ENCODE data around the gene CLASP2.
"Not testable (repeated sequence)": the region's sequence is repeated elsewhere in the genome, so short reads cannot be mapped to it uniquely, and the experiment has no call there.

Gene CLASP2

DNA sequence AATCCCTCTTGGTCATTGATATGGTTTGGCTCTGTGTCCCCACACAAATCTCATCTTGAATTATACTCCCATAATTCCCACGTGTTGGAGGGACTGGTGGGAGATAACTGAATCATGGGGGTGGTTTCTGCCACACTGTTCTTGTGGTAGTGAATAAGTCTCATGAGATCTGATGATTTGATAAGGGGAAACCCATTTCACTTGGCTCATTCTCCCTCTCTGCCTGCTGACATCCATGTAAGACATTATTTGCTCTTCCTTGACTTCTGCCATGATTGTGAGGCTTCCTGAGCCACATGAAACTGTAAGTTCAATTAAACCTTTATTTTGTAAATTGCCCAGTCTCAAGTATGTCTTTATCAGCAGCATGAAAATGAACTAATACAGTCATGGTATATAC lies 171.0 kb downstream of the CLASP2 start:
- no peak for DNase-seq (ENCODE audit: low read depth in 2 of 2, low spot score in 1 of 2)

DNA sequence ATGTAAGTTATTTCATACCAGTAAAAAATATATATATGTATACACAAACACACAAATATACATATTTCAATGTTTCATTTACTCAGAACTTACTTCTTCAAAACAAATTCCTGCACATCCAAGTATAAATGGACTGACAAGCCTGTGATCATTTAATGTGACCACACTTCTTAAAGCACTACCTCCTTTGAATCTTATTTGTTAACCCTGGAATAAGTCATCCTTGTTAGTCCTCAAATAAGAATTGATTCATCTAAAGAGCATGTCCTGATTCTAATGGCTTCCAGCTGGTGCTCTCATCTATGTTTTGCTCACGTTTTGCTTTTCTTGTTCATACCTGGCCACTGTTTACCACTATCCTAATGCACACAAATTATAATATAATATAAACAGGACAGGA lies 173.9 kb downstream of the CLASP2 start:
- DNase-seq (ENCODE audit: low read depth in 2 of 2, low spot score in 1 of 2), result no peak

DNA sequence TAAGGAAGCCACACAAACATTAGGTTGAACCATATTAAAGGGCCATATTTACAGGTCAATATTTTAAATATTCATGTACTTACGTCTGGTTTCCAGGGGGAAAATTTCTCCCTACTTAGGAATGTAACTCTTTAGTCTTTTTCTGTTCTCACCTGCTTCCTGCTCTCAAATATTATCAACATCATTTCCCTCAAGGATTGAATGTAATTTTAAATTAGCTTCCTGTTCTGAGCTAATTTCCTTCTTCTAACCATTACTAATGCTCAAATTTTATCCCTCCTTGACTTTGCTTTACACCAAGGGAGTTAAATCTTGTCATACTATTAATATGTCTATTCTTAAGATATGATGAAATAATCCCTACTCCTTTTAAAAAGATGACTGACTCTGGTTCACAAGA lies 174.5 kb downstream of the CLASP2 start:
- DNase-seq (ENCODE audit: low read depth in 2 of 2, low spot score in 1 of 2), result no peak

DNA sequence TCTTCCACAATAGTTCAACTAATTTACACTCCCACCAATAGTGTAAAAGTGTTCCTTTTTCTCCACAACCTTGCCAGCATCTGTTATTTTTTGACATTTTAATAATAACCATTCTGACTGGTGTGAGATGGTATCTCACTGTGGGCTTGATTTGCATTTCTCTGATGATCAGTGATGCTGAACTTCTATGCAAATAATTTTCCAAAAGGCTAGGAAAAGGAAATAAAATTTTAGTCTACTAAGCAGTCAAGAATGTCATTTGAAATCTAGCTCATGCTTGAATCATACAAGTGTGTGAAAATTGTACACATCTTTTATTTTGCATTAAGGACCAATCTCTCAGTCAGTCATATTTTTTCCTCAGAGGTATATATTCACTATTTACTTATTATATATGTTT lies 176.1 kb downstream of the CLASP2 start:
- no peak for DNase-seq (ENCODE audit: low read depth in 2 of 2, low spot score in 1 of 2)

DNA sequence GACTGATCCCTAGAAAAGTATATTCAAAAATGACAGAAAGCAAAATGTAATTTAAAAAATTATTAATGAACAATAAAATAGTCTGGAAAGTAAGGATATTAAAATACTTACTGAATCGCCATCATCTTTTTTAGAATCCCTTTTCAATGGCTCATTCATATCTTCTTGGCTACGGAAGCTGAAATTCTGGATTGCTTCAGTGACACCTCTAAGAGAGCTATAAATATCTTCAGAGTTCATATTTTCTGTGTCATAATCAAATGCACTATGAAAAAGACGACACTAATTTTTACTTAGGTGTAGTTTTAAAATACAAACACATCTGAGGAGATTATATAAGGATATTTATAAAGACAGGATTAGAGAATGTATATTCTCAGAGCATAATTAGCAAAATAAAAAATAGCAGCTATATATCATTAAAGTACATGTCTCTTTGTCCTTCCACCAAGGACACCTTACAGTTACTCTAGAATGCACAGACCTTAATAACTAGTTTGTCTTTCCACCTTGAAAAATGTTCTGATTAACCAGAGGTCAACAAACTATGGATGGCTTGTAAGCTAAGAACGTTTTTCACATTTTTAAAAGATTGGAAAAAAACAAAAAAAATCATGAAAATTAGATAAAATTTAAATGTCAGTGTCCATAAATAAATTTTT lies 179.2 kb downstream of the CLASP2 start:
- DNase-seq (ENCODE audit: low read depth in 2 of 2, low spot score in 1 of 2), result no peak

DNA sequence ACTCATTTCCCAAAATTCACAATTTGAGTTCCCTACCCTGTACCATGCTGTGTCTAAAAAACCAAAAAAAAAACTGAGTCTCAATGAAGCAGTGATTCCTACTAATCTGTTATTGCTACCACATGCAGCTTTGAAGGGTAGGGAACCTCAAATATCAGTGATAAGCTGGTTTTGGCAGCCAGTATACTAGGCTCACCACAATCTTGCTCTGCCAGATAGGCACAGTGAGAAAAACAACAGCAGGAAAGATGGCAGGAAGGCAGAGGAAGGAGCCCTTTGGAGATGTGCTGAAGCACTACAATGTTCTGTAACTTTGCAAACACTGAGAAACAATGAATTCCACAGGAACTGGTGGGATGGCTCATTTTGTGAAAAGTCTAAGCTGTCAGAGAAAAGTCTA lies 180.9 kb downstream of the CLASP2 start:
- DNase-seq (ENCODE audit: low read depth in 2 of 2, low spot score in 1 of 2), result no peak

DNA sequence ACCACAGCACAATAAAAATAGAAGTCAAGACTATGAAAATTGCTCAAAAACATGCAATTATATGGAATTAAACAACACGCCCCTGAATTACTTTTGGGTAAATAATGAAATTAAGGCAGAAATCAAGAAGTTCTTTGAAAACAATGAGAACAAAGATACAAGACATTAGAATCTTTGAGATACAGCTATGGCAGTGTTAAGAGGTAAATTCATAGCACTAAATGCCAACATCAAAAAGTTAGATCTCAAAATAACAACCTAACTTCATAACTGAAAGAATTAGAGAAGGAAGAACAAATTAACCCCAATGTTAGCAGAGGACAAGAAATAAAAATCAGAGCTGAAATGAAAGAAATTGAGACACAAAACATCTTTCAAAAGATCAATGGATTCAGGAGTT lies 191.3 kb downstream of the CLASP2 start:
- DNase-seq (ENCODE audit: low read depth in 2 of 2, low spot score in 1 of 2), result no peak

DNA sequence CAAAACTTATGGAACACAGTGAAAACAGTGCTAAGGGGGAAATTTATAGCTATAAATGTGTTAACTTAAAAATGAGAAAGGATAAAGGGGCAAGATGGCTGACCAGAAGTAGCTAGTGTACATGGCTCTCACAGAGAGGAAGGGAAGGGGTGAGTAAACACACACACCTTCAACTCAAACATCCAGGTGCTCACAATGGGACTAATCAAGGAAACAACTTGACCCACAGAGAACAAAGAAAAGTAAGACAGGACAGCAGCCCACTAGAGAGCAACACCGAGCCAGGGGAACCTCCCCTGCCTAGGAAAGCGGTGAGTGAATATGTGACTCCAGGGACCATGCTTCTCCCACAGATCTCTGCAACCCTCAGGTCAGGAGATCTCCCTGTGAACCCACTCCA lies 192.8 kb downstream of the CLASP2 start:
- DNase-seq (ENCODE audit: low read depth in 2 of 2, low spot score in 1 of 2), result no peak

DNA sequence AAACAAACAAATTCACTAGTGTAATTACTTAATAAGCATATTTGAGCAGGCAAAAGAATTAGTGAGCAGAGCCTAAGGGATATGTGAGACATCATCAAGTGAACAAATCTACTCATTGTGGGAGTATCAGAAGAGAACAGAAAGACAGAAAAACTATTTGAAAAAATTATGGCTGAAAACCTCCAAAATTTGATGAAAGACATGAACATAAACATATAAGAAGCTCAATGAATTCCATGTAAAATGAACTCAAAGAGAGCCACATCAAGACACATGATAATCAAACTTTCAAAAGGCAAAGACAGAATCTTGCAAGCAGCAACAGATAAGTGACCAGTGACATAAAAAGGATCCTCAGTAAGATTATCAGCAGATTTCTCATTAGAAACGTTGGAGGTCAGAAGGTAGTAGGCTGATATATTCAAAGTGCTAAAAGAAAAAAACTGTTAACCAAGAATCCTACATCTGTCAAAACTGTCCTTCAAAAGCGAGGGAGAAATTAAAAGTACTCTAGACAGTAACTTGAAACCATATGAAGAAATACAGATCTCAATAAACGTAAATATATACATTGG lies 194.9 kb downstream of the CLASP2 start:
- DNase-seq (ENCODE audit: low read depth in 2 of 2, low spot score in 1 of 2), result no peak

DNA sequence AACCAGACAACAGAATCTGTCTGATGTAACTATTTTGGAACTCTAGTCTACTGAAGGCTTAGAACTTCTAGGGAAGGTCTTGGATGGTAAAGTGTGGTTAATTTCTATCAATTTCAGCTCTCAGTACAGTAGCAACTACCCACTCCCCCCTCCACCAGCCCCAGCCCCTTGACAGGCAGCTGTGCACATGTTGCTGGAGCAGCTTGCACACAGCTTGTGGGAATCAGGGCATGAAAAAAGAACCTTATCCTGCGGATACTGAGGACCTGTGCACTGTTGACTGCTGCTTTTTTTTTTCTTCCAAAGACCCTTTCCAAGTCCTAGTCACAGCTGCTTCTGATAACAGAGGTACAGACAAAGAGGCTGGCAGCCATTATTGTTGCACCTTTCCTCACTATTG lies 196.3 kb downstream of the CLASP2 start:
- no peak for DNase-seq (ENCODE audit: low read depth in 2 of 2, low spot score in 1 of 2)

DNA sequence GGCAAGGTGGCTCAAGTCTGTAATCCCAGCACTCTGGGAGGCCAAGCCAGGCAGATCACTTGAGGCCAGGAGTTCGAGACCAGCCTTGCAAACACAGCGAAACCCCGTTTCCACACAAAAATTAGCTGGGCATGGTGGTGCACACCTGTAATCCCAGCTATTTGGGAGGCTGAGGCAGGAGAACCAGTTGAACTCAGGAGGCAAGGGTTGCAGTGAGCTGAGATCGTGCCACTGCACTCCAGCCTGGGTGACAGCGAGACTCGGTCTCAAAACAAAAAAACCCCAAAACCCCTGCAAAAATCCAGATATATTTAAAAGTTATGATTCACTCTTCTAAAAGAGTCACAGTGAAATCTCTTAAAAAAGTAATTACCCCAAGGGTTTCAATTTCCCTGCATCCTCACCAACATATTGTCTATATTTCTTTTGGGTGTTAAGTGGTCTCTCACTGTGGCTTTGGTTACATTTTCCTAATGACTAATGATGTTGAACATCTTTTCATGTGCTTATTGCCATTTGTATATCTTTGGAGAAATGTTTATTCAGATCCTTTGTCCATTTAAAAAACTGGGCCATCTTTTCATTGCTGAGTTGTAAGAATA lies 204.7 kb downstream of the CLASP2 start:
- DNase-seq (ENCODE audit: low read depth in 2 of 2, low spot score in 1 of 2), result no peak

DNA sequence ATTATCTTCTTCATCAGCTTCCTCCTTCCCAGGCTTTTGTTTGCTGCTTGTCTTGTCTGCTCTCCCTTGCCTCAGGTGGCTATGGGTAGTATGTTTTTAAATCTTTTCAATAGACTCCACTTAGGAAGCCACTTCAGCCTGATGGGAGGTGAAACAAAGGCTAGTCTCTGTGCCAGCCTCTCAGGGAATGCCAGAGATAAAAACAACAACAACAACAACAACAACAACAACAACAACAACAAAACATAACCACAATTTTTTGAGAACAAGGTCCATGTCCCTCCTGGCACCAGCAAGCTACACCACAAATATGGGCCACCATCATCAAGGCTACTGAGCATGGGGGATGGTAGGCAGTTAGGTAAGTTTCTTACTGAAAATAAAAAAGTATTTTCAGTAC lies 213.0 kb downstream of the CLASP2 start:
- no peak for DNase-seq (ENCODE audit: low read depth in 2 of 2, low spot score in 1 of 2)

DNA sequence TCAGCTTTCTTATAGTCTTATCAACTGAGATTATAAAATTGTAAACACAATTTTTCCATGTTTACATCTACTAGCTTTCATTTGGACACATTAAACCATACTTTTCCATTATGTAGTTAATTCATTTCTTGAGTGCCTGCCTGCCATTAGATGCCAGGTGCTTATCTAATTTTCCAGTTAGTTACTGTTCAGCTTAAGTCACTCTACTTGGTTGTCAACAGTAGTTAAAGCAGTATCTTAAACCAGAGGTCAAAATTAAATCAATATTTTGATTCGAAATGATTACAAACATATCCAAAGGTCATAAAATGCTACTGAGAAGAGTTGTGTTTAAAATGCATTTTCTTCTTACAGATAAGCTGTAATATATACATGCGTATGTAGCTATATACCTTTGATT lies 221.6 kb downstream of the CLASP2 start:
- no peak for DNase-seq (ENCODE audit: low read depth in 2 of 2, low spot score in 1 of 2)

DNA sequence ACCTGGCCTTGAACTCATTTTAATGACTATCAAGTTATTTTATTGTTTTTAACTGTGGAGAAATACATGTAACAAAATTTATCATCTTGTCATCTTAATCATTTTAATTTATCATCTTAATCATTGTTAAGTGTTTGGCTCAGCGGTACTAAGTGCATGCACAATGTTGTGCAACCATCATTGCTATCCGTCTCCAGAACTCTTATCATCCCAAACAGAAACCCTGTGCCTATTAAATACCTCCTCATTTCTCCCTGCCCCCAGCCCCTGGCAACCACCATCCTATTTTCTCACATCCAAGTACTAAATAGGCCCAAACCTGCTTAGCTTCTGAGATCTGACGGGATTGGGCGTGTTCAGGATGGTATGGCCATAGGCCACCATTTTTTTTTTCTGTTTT lies 226.3 kb downstream of the CLASP2 start:
- no peak for DNase-seq (ENCODE audit: low read depth in 2 of 2, low spot score in 1 of 2)

DNA sequence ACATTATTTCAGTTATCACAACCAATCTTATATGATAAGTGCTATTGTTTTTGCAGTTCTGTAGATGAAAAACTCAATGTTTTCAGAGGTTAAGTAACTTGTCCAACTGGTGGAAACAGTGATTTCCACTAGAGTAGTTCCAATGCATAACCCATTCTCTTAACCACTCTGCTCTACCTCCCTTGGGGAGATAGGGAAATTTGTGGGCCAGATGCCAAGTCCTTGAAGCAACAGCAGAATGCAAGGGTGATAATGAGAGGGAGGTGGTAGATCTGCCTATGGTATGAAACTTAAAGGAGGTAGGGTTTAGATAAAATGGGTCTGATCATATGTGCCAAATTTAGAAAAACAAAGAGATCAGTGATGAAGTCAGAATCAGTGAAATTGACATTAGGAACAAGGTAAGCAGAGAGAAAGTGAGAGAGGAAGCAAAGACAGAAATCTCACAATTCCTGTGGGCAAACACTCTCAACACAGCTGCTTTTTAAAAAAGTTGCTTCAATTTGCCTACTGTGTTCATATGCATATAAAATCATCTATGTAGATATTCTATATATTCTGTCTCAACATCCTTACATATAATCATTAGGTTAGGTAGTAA lies 227.3 kb downstream of the CLASP2 start:
- no peak for DNase-seq (ENCODE audit: low read depth in 2 of 2, low spot score in 1 of 2)

DNA sequence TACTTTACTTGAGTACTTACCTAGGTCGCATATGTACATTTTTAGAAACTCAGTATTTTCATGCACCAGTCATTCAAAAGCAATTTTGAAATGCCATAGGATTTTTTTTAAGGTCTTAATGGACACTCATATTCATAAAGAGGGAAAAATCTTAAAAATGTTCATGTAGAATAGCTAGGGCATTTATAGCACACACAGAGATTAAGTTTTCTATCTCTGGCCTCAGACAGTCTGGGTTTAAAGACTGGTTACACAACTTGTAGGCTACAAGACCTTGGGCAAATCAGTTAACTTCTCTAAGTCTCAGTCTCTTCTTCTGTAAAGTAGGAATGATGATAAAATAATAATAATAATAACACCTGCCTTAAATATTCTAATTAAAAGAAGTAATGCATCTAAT lies 229.4 kb downstream of the CLASP2 start:
- no peak for DNase-seq (ENCODE audit: low read depth in 2 of 2, low spot score in 1 of 2)

DNA sequence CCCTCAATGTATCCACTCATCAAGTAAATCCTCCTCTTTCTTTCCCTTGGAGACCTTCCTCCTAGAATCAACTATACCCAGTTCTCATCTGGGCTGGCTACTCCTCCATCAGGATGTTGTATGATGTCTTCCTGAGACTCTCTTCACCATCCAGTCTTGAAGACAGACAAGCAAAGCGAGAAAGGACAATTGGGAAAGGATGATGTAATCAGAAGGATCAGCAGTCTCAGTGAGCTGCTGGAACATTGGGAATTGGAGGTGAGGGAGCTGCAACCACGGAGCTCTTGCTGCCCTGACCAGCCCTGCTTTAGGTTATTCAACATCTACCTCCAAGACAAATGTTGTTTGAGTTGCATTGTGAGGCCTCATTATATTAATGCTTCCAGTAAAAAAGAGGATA lies 229.8 kb downstream of the CLASP2 start:
- no peak for DNase-seq (ENCODE audit: low read depth in 2 of 2, low spot score in 1 of 2)

DNA sequence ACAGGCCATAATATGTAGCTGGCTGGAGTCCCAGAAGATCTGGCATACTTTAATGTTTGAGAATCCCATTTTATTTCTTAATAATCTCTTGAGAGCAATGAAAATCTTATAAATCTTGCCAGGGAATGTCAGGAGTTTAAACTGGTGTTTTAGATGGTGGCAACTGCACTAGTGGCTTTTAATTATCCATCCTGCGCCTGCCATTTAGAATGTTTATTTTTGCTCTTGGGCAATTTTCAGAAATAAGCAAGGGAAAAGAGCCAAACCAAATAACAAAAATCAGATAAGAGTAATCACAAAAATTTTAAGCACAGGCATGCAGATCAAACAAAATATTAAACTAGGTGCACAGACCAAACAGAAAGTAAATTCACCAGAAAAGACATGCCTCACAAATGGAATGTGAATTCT lies 235.9 kb downstream of the CLASP2 start:
- no peak for DNase-seq (ENCODE audit: low read depth in 2 of 2, low spot score in 1 of 2)

DNA sequence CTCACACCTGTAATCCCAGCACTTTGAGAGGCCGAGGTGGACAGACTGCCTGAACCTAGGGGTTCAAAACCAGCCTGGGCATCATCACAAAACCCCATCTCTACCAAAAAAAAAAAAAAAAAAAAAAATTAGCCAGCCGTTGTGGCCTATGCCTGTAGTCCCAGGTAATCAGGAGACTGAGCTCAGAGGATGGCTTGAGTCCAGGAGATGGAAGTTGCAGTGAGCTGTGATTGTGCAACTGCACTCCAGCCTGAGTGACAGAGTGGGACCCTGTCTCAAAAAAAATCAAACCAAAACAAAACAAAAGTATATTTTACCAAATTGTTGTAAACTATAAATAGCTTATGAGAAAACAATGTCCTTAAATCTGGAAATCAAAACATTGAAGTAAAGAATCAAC lies 243.2 kb downstream of the CLASP2 start:
- no peak for DNase-seq (ENCODE audit: low read depth in 2 of 2, low spot score in 1 of 2)

DNA sequence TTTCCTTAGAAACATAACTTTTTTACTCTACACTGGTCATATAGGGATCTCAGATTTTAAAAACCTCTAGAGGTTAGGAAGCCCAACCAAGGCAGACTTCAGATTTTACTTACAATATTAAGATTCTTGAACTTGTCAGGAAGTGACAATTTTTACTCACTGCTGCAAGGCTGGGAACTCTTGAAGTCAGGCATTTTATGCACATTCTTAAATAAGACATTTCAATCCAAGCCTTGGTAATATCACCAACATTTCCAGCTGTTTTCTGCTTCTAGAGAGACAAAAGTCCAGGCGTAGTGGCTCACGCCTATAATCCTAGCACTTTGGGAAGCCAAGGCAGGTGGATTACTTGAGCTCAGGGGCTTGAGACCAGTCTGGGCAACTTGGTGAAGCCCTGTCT lies 244.2 kb downstream of the CLASP2 start:
- no peak for DNase-seq (ENCODE audit: low read depth in 2 of 2, low spot score in 1 of 2)

DNA sequence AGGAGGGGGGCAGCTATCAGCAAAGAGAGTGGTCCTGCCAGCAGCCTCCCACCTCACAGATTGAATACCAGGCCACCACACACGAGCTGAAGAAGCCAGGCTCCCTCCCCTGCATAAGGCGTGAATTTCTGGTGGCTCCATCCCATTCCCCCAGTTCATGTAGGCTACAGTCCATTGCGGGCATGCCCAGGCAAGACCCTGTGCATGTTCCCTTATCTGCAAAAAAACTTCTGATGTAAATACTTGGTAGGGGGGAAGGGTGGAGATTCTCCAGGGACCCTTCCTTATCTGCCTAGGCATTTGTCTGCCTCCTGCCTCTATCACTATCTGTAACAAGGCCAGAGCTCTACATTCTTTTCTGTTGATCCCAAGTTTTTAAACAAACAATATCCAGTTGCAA lies 250.3 kb downstream of the CLASP2 start:
- DNase-seq (ENCODE audit: low read depth in 2 of 2, low spot score in 1 of 2), result no peak

DNA sequence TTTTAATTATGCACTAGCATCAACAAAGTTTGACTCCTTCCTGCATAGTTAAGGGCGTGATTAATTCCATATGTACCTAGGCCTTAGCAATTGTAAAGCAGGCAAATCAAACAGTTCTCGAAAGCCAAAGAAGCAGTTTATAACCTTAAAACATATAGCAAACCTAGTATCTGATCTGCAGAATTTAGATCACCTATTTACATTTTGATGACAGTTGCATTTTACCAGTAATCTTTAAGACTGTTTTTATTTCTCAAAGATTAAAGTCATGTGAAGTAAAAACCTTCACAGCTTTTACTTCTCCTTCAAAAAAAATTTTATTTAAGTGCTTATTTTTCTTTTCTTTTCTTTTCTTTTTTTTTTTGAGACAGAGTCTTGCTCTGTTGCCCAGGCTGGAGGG lies 257.0 kb downstream of the CLASP2 start:
- no peak for DNase-seq (ENCODE audit: low read depth in 2 of 2, low spot score in 1 of 2)

DNA sequence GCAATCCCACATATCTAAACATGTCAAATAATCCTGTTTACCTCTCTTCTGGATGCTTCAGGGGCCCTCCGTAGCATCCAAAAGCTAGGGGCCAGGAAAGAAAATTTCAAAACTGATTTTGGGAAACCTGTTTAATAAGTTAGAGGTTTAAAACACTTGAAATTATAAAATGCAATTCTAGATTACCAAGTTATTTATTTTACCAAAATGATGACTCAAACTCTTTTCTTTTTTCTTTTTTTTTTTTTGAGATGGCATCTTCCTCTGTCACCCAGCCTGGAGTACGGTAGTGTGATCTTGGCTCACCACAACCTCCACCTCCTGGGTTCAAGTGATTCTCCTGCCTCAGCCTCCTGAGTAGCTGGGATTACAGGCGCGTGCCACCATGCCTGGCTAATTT lies 258.5 kb downstream of the CLASP2 start:
- not testable (repeated sequence) for DNase-seq (ENCODE audit: low read depth in 2 of 2, low spot score in 1 of 2)

Measured in stimulated activated CD8-positive, alpha-beta memory T cell treated with anti-CD3 and anti-CD28 coated beads, Interleukin-4, amount 100 ng/mL, for 1 hour (primary cell).